GM12801 (cell line): ENCODE measurements around the gene COL4A1.

Source experiments
- TF ChIP-seq, protein P1 (sequence below): IDR thresholded peaks from one replicate; pipeline ENCODE4 v1.5.1; 2011; ENCODE audit warnings: control low read depth; ENCODE audit not compliant: insufficient read length; ENCODE audit errors: extremely low read depth

Gene COL4A1

DNA sequence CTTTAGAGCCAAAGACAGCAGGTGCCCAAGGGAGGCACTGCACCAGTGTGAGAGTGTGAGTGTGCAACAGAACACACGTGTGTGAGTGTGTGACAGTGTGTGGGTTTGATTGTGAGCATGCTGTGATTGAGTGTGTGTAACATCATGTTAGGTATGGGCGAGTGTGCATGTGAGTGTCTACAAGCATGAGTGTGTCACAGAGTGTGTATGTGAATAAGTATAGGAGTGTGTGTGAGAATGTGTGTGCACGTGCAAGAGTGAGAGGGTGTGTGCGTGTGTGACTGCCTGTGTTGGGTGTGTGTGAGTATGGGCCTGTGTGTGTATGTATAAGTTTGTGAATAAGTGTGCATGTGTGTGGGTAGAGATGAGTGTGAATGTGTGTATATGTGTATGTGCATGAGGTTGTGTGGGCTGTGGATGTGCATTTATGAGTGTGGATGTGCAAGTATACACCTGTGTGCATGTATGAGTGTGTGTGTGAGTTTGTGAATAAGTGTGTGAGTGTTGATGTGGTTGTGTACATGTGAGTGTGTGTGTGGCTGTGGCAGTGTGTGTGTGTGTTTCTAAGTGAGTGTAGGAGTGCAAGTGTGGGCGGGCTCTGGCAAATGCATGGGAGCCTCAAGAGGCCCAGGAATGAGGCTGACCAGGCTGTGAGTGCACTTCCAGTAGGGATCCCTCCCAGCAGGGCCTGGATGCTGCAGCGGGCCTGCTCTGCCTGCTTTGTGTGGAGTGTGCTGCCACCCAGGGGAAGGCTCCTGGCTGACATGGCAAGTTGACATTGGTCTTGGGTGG is 198.4 kb downstream of the COL4A1 start:
- TF ChIP-seq, protein P1, sequence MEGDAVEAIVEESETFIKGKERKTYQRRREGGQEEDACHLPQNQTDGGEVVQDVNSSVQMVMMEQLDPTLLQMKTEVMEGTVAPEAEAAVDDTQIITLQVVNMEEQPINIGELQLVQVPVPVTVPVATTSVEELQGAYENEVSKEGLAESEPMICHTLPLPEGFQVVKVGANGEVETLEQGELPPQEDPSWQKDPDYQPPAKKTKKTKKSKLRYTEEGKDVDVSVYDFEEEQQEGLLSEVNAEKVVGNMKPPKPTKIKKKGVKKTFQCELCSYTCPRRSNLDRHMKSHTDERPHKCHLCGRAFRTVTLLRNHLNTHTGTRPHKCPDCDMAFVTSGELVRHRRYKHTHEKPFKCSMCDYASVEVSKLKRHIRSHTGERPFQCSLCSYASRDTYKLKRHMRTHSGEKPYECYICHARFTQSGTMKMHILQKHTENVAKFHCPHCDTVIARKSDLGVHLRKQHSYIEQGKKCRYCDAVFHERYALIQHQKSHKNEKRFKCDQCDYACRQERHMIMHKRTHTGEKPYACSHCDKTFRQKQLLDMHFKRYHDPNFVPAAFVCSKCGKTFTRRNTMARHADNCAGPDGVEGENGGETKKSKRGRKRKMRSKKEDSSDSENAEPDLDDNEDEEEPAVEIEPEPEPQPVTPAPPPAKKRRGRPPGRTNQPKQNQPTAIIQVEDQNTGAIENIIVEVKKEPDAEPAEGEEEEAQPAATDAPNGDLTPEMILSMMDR = no peak

DNA sequence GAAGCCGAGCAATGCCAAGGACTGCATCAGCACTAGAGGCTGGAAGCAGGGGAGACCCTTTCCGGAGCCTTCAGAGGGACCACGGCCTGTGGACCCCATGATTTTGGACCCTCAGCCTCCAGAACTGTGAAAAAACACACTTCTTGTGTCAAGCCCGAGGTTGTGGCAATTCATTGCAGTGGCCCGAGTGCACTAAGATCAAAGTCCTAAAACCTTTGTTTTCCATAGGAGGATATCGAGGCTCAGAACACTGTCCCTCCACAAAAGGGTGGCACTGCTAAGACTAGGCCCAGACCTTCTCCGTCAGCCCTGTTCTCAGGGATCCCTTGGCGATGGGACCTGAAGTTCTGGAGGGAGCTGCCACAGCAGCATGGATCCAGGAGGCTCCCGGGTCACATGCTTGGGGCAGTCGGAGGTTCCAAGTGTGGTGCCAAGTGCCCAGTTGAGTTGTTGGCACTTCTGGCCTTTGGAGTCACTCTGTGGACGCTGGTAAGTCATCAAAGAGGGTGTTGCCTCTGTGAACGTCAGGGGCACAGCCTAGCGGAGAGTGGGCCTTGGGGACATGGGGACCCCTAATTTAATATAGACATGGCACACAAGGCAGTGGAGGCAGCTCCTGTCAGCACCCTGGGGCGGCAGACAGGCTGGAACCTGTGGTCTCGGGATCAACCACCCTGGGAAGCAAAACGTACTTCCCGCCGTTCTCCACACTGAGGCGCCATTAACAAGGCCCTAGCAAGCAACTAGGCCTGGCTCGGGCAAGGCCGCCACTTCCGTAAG is 199.2 kb downstream of the COL4A1 start:
- TF ChIP-seq, protein P1 = no peak

DNA sequence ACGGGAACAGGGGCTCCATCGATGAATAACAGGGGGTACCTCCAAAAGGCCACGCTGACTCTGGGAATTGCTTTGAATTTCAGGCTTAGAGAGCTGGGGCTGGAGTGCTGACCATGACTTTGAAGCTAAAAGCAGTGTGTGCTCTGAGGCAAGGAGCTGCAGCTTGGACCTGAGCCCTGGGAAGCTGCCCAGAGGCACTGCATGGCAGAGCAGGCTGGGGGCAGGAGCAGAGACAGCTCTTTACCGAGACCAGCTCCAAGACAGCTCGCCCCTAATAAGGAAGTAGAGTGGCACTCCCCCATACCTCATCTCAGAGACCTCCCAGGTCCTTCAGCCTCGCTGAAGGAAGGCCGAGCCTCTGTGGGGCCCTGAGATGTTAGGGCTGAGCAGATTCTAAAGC is 200.2 kb downstream of the COL4A1 start:
- TF ChIP-seq, protein P1 = no peak

DNA sequence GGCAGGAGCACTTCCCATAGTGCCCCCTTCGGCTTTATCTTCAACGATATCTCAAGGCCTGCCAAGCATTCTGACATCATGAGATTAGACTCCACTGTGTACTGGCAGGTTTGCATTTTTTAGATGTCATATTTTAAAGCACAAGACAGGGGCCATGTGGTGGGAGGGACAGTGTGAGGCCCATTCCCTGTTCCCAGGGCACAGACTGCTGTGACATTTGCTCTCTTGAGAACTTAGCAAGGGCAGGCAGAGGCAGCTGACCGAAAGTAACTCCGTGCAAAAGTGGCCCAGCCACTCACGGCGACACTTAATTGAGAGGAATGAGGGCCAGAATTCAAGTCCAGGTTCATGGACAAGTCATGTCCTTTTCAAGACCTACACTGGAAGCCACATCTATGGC is 201.8 kb downstream of the COL4A1 start:
- TF ChIP-seq, protein P1 = no peak

DNA sequence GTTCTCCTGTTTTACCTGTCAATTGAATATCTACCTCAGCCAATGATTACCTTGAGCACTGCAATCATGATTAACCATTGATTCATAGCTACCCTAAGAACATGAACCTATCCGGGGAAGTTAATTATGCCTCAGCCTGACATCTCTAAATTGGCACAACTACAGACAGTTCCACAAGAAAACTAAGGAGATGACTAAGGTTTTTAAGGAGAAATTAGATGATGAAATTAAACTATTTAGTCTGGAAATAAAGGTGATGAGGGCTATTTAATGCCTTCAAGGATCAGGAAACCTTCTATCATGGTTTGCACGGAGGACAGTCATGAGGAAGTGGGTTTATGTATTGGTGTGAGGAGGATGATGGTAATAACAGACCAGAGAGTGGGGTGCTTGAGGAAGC is 203.4 kb downstream of the COL4A1 start:
- TF ChIP-seq, protein P1 = no peak

GRCh38 chr13:110103026-110103425 is 203.9 kb downstream of the COL4A1 start:
- TF ChIP-seq, protein P1 = no peak

- TF ChIP-seq, protein P1 = no peak
Observed at GRCh38 chr13:110102053-110102452, 204.9 kb downstream of the COL4A1 start.
